HepG2 (cell line): Measurements from ENCODE around the gene CFAP92. TPM values are rescaled to one million over a fixed set of nuclear protein-coding genes. Genes with fewer than 3 reads are reported as not detected.

Experiments used
- ATAC-seq: fragments of 200-7000 bp; cut with Tn5 transposase; 3 replicates; pipeline ENCODE4 v1.9.1; 2020; ENCODE audit warnings: mild to moderate bottlenecking, moderate library complexity
- BruUV-seq: library from RNA; stranded (reverse); fragments of 400-500 nt; replicated peaks from 2 replicates; lab custom pipeline; 2021; lab: Mats Ljungman, UMichigan
- CTCF ChIA-PET: fragments of 300-600 bp; formaldehyde crosslinking; extraction: SDS; loops from one replicate; lab custom pipeline; 2021; ENCODE audit warnings: low total read pairs, inconsistent platforms, low intra/inter-chr PET ratio; lab: Yijun Ruan, JAX
- POLR2A ChIA-PET: fragments of 350-600 bp; sonication (Branson Sonifier 250); formaldehyde crosslinking; loops from one replicate; lab custom pipeline; 2020; ENCODE audit warnings: antibody characterized with exemption, inconsistent platforms; lab: Yijun Ruan, JAX
- DNase-seq: peaks from one replicate; pipeline ENCODE4 v3.0.0-alpha.2; 2015; ENCODE audit warnings: low spot score
- FAIRE-seq: peaks from 3 replicates; lab custom pipeline; 2011; peaks lifted over from hg19 to GRCh38; lab: Jason Lieb, UNC
- H2AFZ ChIP-seq: one replicate; pipeline ENCODE4 v1.6.1; 2011; ENCODE audit warnings: low read length, inconsistent platforms
- H3K27ac ChIP-seq: fragments of 300-600 bp; 3 replicates; pipeline ENCODE4 v1.8.0; 2011; ENCODE audit warnings: mixed run types, mild to moderate bottlenecking, mixed read lengths, low read length, inconsistent platforms; ENCODE audit not compliant: insufficient read depth; ENCODE audit errors: extremely low read length
- H3K27me3 ChIP-seq, 2 experiments: fragments of 200-600 bp in 1 of 2; 2 replicates in 1 of 2; 3 replicates in 1 of 2; pipeline versions ENCODE4 v1.6.0 to v1.8.0; 2011; ENCODE audit warnings: low read length in 2 of 2, mild to moderate bottlenecking in 2 of 2, moderate library complexity in 2 of 2, inconsistent platforms in 1 of 2; ENCODE audit not compliant: insufficient read depth in 2 of 2, control insufficient read depth in 1 of 2
- H3K36me3 ChIP-seq, 2 experiments: fragments of 200-600 bp in 1 of 2; replicated peaks in 1 of 2; 2 replicates in 1 of 2; 3 replicates in 1 of 2; pipeline versions ENCODE4 v1.5.1 to v1.8.0; 2011; ENCODE audit warnings: low read length in 2 of 2, inconsistent platforms in 1 of 2; ENCODE audit not compliant: insufficient read depth in 2 of 2, control insufficient read depth in 1 of 2
- H3K4me1 ChIP-seq: 2 replicates; pipeline ENCODE4 v1.5.1; 2012; ENCODE audit warnings: low read length, inconsistent platforms; ENCODE audit not compliant: insufficient read depth
- H3K4me2 ChIP-seq: 2 replicates; pipeline ENCODE4 v1.6.0; 2011; ENCODE audit warnings: low read depth, low read length, inconsistent platforms
- H3K4me3 ChIP-seq, 3 experiments: fragments of 200-600 bp in 1 of 3; sonication (generic), shearing (Covaris generic) in 1 of 3; replicated peaks in 1 of 3; 2 replicates each; pipeline ENCODE4 v1.5.1; 2011 to 2016; ENCODE audit warnings: low read length in 3 of 3, inconsistent platforms in 2 of 3, low read depth in 2 of 3, mild to moderate bottlenecking in 2 of 3, control low read depth in 1 of 3, mixed read lengths in 1 of 3; ENCODE audit not compliant: insufficient read depth in 1 of 3
- H3K79me2 ChIP-seq: one replicate; pipeline ENCODE4 v1.6.1; 2011; ENCODE audit warnings: low read length, inconsistent platforms; ENCODE audit not compliant: insufficient read depth
- H3K9ac ChIP-seq: 2 replicates; pipeline ENCODE4 v1.6.0; 2011; ENCODE audit warnings: mild to moderate bottlenecking, low read depth, low read length, inconsistent platforms; ENCODE audit not compliant: insufficient read depth
- H3K9me3 ChIP-seq: 2 replicates; pipeline ENCODE4 v1.5.1; 2012; ENCODE audit warnings: mild to moderate bottlenecking, low read length
- H4K20me1 ChIP-seq: 2 replicates; pipeline ENCODE4 v1.6.0; 2011; ENCODE audit warnings: inconsistent platforms, mild to moderate bottlenecking, low read length, moderate library complexity; ENCODE audit not compliant: insufficient read depth
- DNMT3B ChIP-seq: conservative IDR thresholded peaks from 2 replicates; pipeline ENCODE4 v1.6.1; 2016; ENCODE audit warnings: missing biosample characterization, control low read depth
- ETV6 ChIP-seq: sonication (generic); formaldehyde crosslinking; conservative IDR thresholded peaks from 2 replicates; pipeline ENCODE4 v1.4.0; 2020; ENCODE audit warnings: missing genetic modification reagents
- HDAC6 ChIP-seq: fragments of 200-600 bp; sonication (generic); IDR thresholded peaks from 2 replicates; pipeline ENCODE4 v1.7.0; 2017; ENCODE audit warnings: mild to moderate bottlenecking, antibody characterized with exemption, low read length, low read depth
- SP4 ChIP-seq: sonication (generic); formaldehyde crosslinking; IDR thresholded peaks from 2 replicates; pipeline ENCODE4 v1.8.1; 2023; ENCODE audit warnings: mild to moderate bottlenecking, missing genetic modification reagents
- ZC3H13 ChIP-seq: sonication (generic); formaldehyde crosslinking; IDR thresholded peaks from 2 replicates; pipeline ENCODE4 v1.8.1; 2023; ENCODE audit warnings: mild to moderate bottlenecking, missing genetic modification reagents, moderate library complexity
- ZNF260 ChIP-seq: sonication (generic); formaldehyde crosslinking; IDR thresholded peaks from 2 replicates; pipeline ENCODE4 v1.4.0; 2020; ENCODE audit warnings: missing genetic modification reagents, low read depth, mild to moderate bottlenecking, borderline replicate concordance
- WGBS: methylation state at CpG from one replicate; pipeline ENCODE4 v1.1.6; 2017; ENCODE audit warnings: low lambda C conversion rate; 5-methylcytosine and 5-hydroxymethylcytosine counted together
- in situ Hi-C: cut with HindIII; loops from 2 replicates; pipeline ENCODE4 v1.10.0; 2017; ENCODE audit warnings: low pct_unique_long_range_greater_than_20kb; ENCODE audit not compliant: extremely low pct_ligation_motif_present
- intact Hi-C: fragments of 100-400 bp; cut with micrococcal nuclease; formaldehyde crosslinking; loops from one replicate; pipeline ENCODE4 v1.10.0; 2022; ENCODE audit not compliant: unreplicated experiment
- polyA plus RNA-seq, 8 experiments: library from polyadenylated mRNA; depleted of rRNA in 3 of 8; stranded (reverse) in 7 of 8; unstranded in 1 of 8; fragments of >200 nt; fragmentation: Illumina TruSeq in 4 of 8; extraction: Trizol in 4 of 8; gene quantifications; 2 replicates each; pipeline versions ENCODE4 v1.2.1 to v1.2.3, GENCODE V29; 2011 to 2016; ENCODE audit warnings: low read depth in 4 of 8, missing spikeins in 1 of 8, mixed read lengths in 1 of 8; ENCODE audit not compliant: insufficient read depth in 1 of 8
- total RNA-seq, 5 experiments: library from RNA; depleted of rRNA; stranded (reverse); fragments of >200 nt; fragmentation: Illumina TruSeq; extraction: Trizol; gene quantifications; 2 replicates each; pipeline ENCODE4 v1.2.3, GENCODE V29; 2016; ENCODE audit warnings: low read depth in 1 of 5
- TF ChIP-seq, protein P1 (sequence below): sonication (generic); formaldehyde crosslinking; IDR thresholded peaks from 2 replicates; pipeline ENCODE4 v1.4.0; 2020; ENCODE audit warnings: mild to moderate bottlenecking, missing genetic modification reagents
- TF ChIP-seq, protein P2 (sequence below): IDR thresholded peaks from 2 replicates; pipeline ENCODE4 v1.6.1; 2012; ENCODE audit warnings: low read depth, low read length, improper control_type of control experiment
- TF ChIP-seq, protein P3 (sequence below): sonication (generic); formaldehyde crosslinking; IDR thresholded peaks from 2 replicates; pipeline ENCODE4 v1.5.1; 2020; ENCODE audit warnings: mild to moderate bottlenecking, missing genetic modification reagents, moderate library complexity

The CFAP92 gene
- total and polyA plus RNA-seq, 2 of the 13 experiments (the other 11 are each of a cell fraction or from before 2014, with no cell fraction given) = 0.18 to 0.46 TPM

DNA sequence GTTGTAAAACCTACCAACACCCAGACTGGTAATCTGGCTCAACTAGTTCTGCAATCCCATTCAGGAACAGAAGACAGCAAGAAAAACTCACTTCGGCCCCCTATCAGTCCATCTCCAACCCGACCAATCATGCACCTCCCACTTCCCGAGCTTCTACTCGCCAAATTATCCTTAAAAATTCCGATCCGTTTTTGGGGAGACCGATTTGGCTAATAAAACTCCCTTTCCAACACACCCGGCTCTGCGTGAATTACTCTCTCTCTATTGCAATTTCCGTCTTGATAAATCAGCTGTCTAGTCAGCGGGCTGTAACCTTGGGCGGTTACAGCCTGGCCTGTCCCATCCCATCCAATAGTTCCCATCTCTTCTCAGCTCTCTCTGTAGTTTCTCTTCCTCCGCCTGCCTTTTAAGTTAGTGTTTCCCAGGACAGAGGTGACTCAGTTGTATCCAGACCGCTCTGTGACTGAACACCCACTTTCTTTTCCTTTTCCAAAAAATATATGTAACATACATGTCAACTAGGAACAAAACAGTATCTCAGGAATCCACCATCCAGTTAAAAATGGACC lies 115.2 kb downstream of the CFAP92 start (continued):
- TF ChIP-seq, protein P1, sequence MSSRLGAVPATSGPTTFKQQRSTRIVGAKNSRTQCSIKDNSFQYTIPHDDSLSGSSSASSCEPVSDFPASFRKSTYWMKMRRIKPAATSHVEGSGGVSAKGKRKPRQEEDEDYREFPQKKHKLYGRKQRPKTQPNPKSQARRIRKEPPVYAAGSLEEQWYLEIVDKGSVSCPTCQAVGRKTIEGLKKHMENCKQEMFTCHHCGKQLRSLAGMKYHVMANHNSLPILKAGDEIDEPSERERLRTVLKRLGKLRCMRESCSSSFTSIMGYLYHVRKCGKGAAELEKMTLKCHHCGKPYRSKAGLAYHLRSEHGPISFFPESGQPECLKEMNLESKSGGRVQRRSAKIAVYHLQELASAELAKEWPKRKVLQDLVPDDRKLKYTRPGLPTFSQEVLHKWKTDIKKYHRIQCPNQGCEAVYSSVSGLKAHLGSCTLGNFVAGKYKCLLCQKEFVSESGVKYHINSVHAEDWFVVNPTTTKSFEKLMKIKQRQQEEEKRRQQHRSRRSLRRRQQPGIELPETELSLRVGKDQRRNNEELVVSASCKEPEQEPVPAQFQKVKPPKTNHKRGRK (CRISPR knock-in tag) = 0 out of 2 replicates have a peak, but pooled peaks have one; percentile 7
- TF ChIP-seq SP4 (no peak), ZC3H13 (no peak), ZNF260 (CRISPR knock-in tag) (no peak), HDAC6 (no peak), DNMT3B (0 out of 2 replicates have a peak, but pooled peaks have one; percentile 4)
- TF ChIP-seq, protein P2, sequence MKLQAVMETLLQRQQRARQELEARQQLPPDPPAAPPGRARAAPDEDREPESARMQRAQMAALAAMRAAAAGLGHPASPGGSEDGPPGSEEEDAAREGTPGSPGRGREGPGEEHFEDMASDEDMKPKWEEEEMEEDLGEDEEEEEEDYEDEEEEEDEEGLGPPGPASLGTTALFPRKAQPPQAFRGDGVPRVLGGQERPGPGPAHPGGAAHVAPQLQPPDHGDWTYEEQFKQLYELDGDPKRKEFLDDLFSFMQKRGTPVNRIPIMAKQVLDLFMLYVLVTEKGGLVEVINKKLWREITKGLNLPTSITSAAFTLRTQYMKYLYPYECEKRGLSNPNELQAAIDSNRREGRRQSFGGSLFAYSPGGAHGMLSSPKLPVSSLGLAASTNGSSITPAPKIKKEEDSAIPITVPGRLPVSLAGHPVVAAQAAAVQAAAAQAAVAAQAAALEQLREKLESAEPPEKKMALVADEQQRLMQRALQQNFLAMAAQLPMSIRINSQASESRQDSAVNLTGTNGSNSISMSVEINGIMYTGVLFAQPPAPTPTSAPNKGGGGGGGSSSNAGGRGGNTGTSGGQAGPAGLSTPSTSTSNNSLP = no peak
- TF ChIP-seq, all 625 proteins: peak for 4

DNA sequence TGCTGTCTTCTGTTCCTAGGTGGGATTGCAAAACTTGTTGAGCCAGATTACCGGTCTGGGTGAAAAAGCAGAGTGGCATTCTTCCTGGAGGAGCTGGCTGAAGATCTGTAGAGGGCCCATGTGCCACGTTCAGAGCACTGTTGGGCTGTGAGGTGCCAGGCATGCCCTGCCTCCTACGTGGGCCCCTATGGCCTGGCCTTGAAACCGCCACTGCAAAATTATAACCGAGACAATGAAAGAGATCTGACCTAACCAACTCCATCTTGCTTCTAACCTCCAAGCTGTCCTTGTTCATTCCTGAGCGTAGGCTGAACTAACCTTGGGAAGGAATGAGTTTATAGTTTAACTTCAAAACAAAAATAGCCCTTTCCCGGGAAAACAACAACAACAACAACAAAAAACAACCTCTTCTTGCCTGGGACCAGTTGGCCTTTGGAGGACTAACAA lies 115.8 kb downstream of the CFAP92 start:
- intact Hi-C loops = loop anchor here (5.0 kb wide), 1 partner anchor 74 kb away; no protein-coding TSS in a partner anchor
- Histone ChIP-seq H3K36me3 (peaks cover 0 to 11% of the 10 kb centered on the region in 2 experiments; a peak in 2 of 5 replicates), H3K4me3 (peak overlapping the region; percentile 66 to 94 (median 72); a peak in 4 of 6 replicates), H3K9ac (peak overlapping the region; percentile 95), H3K79me2 (peaks cover 46% of the 10 kb centered on the region), H4K20me1 (no peaks in the 10 kb centered on the region), H3K9me3 (no peaks in the 10 kb centered on the region), H3K4me2 (peak overlapping the region; percentile 93), H3K27me3 (peaks cover 0 to 6% of the 10 kb centered on the region in 2 experiments; a peak in 1 of 5 replicates), H2AFZ (no peak overlapping the region), H3K27ac (no peak overlapping the region), H3K4me1 (peaks cover 40% of the 10 kb centered on the region)
- no peak for ATAC-seq
- CTCF ChIA-PET = no interaction called here
- DNase-seq = no peak
- POLR2A ChIA-PET = interaction anchor here (1.5 to 1.6 kb wide), 3 partner anchors 9 to 198 kb away, joined by 3 to 6 read pairs (median 5); no protein-coding TSS in a partner anchor
- WGBS = 83% methylated on average over 7 of the region's 7 CpGs
- FAIRE-seq = no peak
- no TSS peak for BruUV-seq
- TF ChIP-seq, protein P3, sequence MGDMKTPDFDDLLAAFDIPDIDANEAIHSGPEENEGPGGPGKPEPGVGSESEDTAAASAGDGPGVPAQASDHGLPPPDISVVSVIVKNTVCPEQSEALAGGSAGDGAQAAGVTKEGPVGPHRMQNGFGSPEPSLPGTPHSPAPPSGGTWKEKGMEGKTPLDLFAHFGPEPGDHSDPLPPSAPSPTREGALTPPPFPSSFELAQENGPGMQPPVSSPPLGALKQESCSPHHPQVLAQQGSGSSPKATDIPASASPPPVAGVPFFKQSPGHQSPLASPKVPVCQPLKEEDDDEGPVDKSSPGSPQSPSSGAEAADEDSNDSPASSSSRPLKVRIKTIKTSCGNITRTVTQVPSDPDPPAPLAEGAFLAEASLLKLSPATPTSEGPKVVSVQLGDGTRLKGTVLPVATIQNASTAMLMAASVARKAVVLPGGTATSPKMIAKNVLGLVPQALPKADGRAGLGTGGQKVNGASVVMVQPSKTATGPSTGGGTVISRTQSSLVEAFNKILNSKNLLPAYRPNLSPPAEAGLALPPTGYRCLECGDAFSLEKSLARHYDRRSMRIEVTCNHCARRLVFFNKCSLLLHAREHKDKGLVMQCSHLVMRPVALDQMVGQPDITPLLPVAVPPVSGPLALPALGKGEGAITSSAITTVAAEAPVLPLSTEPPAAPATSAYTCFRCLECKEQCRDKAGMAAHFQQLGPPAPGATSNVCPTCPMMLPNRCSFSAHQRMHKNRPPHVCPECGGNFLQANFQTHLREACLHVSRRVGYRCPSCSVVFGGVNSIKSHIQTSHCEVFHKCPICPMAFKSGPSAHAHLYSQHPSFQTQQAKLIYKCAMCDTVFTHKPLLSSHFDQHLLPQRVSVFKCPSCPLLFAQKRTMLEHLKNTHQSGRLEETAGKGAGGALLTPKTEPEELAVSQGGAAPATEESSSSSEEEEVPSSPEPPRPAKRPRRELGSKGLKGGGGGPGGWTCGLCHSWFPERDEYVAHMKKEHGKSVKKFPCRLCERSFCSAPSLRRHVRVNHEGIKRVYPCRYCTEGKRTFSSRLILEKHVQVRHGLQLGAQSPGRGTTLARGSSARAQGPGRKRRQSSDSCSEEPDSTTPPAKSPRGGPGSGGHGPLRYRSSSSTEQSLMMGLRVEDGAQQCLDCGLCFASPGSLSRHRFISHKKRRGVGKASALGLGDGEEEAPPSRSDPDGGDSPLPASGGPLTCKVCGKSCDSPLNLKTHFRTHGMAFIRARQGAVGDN = peak; percentile 18; the same call in 1 of the 2 replicates
- no peak for TF ChIP-seq ETV6 (CRISPR knock-in tag)
- in situ Hi-C loops = no loop called here
